HepG2 (cell line): Measurements from ENCODE around the gene MC3R. TPM values are rescaled to one million over a fixed set of nuclear protein-coding genes. Genes with fewer than 3 reads are reported as not detected.
A peak's percentile ranks its signal among the peaks of the same experiment; 100 is the strongest.

Experiments used
- ATAC-seq: fragments of 200-7000 bp; cut with Tn5 transposase; 3 replicates; pipeline ENCODE4 v1.9.1; 2020; ENCODE audit warnings: mild to moderate bottlenecking, moderate library complexity
- BruUV-seq: library from RNA; stranded (reverse); fragments of 400-500 nt; replicated peaks from 2 replicates; lab custom pipeline; 2021; lab: Mats Ljungman, UMichigan
- CTCF ChIA-PET: fragments of 300-600 bp; formaldehyde crosslinking; extraction: SDS; loops from one replicate; lab custom pipeline; 2021; ENCODE audit warnings: low total read pairs, inconsistent platforms, low intra/inter-chr PET ratio; lab: Yijun Ruan, JAX
- POLR2A ChIA-PET: fragments of 350-600 bp; sonication (Branson Sonifier 250); formaldehyde crosslinking; loops from one replicate; lab custom pipeline; 2020; ENCODE audit warnings: antibody characterized with exemption, inconsistent platforms; lab: Yijun Ruan, JAX
- DNase-seq: peaks from one replicate; pipeline ENCODE4 v3.0.0-alpha.2; 2015; ENCODE audit warnings: low spot score
- FAIRE-seq: peaks from 3 replicates; lab custom pipeline; 2011; peaks lifted over from hg19 to GRCh38; lab: Jason Lieb, UNC
- H2AFZ ChIP-seq: one replicate; pipeline ENCODE4 v1.6.1; 2011; ENCODE audit warnings: low read length, inconsistent platforms
- H3K27ac ChIP-seq: fragments of 300-600 bp; 3 replicates; pipeline ENCODE4 v1.8.0; 2011; ENCODE audit warnings: mixed run types, mild to moderate bottlenecking, mixed read lengths, low read length, inconsistent platforms; ENCODE audit not compliant: insufficient read depth; ENCODE audit errors: extremely low read length
- H3K27me3 ChIP-seq, 2 experiments: fragments of 200-600 bp in 1 of 2; 2 replicates in 1 of 2; 3 replicates in 1 of 2; pipeline versions ENCODE4 v1.6.0 to v1.8.0; 2011; ENCODE audit warnings: low read length in 2 of 2, mild to moderate bottlenecking in 2 of 2, moderate library complexity in 2 of 2, inconsistent platforms in 1 of 2; ENCODE audit not compliant: insufficient read depth in 2 of 2, control insufficient read depth in 1 of 2
- H3K36me3 ChIP-seq, 2 experiments: fragments of 200-600 bp in 1 of 2; replicated peaks in 1 of 2; 2 replicates in 1 of 2; 3 replicates in 1 of 2; pipeline versions ENCODE4 v1.5.1 to v1.8.0; 2011; ENCODE audit warnings: low read length in 2 of 2, inconsistent platforms in 1 of 2; ENCODE audit not compliant: insufficient read depth in 2 of 2, control insufficient read depth in 1 of 2
- H3K4me1 ChIP-seq: 2 replicates; pipeline ENCODE4 v1.5.1; 2012; ENCODE audit warnings: low read length, inconsistent platforms; ENCODE audit not compliant: insufficient read depth
- H3K4me2 ChIP-seq: 2 replicates; pipeline ENCODE4 v1.6.0; 2011; ENCODE audit warnings: low read depth, low read length, inconsistent platforms
- H3K4me3 ChIP-seq, 3 experiments: fragments of 200-600 bp in 1 of 3; sonication (generic), shearing (Covaris generic) in 1 of 3; replicated peaks in 1 of 3; 2 replicates each; pipeline ENCODE4 v1.5.1; 2011 to 2016; ENCODE audit warnings: low read length in 3 of 3, inconsistent platforms in 2 of 3, low read depth in 2 of 3, mild to moderate bottlenecking in 2 of 3, control low read depth in 1 of 3, mixed read lengths in 1 of 3; ENCODE audit not compliant: insufficient read depth in 1 of 3
- H3K79me2 ChIP-seq: one replicate; pipeline ENCODE4 v1.6.1; 2011; ENCODE audit warnings: low read length, inconsistent platforms; ENCODE audit not compliant: insufficient read depth
- H3K9ac ChIP-seq: 2 replicates; pipeline ENCODE4 v1.6.0; 2011; ENCODE audit warnings: mild to moderate bottlenecking, low read depth, low read length, inconsistent platforms; ENCODE audit not compliant: insufficient read depth
- H3K9me3 ChIP-seq: 2 replicates; pipeline ENCODE4 v1.5.1; 2012; ENCODE audit warnings: mild to moderate bottlenecking, low read length
- H4K20me1 ChIP-seq: 2 replicates; pipeline ENCODE4 v1.6.0; 2011; ENCODE audit warnings: inconsistent platforms, mild to moderate bottlenecking, low read length, moderate library complexity; ENCODE audit not compliant: insufficient read depth
- BRCA1 ChIP-seq: sonication (generic); formaldehyde crosslinking; IDR thresholded peaks from 2 replicates; pipeline ENCODE4 v1.4.0; 2020; ENCODE audit warnings: missing genetic modification reagents
- FOXO1 ChIP-seq: sonication (generic); formaldehyde crosslinking; IDR thresholded peaks from 2 replicates; pipeline ENCODE4 v1.4.0; 2020; ENCODE audit warnings: missing genetic modification reagents
- FUBP1 ChIP-seq: sonication (generic); formaldehyde crosslinking; IDR thresholded peaks from 2 replicates; pipeline ENCODE4 v1.5.1; 2020; ENCODE audit warnings: missing genetic modification reagents, mild to moderate bottlenecking, borderline replicate concordance
- LCORL ChIP-seq, 2 experiments: fragments of 450-650 bp in 1 of 2; sonication (generic) in 1 of 2; formaldehyde crosslinking in 1 of 2; IDR thresholded peaks; 2 replicates each; pipeline versions ENCODE4 v1.5.0 to v1.6.1; 2017 to 2020; ENCODE audit warnings: antibody characterized with exemption in 1 of 2, missing genetic modification reagents in 1 of 2
- PPARG ChIP-seq: conservative IDR thresholded peaks from 2 replicates; pipeline ENCODE4 v1.6.1; 2016; ENCODE audit warnings: missing biosample characterization, missing genetic modification reagents
- RAD51 ChIP-seq: fragments of 450-650 bp; IDR thresholded peaks from 2 replicates; pipeline ENCODE4 v1.6.1; 2016; ENCODE audit warnings: borderline replicate concordance
- SOX5 ChIP-seq: IDR thresholded peaks from 2 replicates; pipeline ENCODE4 v1.6.1; 2016; ENCODE audit warnings: borderline replicate concordance
- USF2 ChIP-seq, 2 experiments: sonication (generic) in 1 of 2; formaldehyde crosslinking in 1 of 2; IDR thresholded peaks; 2 replicates each; pipeline versions ENCODE4 v1.5.1 to v1.6.1; 2011 to 2020; ENCODE audit warnings: borderline replicate concordance in 1 of 2, low read depth in 1 of 2, low read length in 1 of 2, mild to moderate bottlenecking in 1 of 2, missing genetic modification reagents in 1 of 2, moderate library complexity in 1 of 2
- ZBTB3 ChIP-seq: sonication (generic); formaldehyde crosslinking; IDR thresholded peaks from 2 replicates; pipeline ENCODE4 v1.4.0; 2020; ENCODE audit warnings: low read depth, mild to moderate bottlenecking, moderate library complexity, missing genetic modification reagents, borderline replicate concordance
- ZBTB44 ChIP-seq: sonication (generic); formaldehyde crosslinking; IDR thresholded peaks from 2 replicates; pipeline ENCODE4 v1.4.0; 2020; ENCODE audit warnings: missing genetic modification reagents
- ZFP1 ChIP-seq: IDR thresholded peaks from 2 replicates; pipeline ENCODE4 v1.6.1; 2016
- ZKSCAN5 ChIP-seq: sonication (generic); formaldehyde crosslinking; IDR thresholded peaks from 2 replicates; pipeline ENCODE4 v1.5.1; 2020; ENCODE audit warnings: mild to moderate bottlenecking, missing genetic modification reagents
- ZMYM2 ChIP-seq: sonication (generic); formaldehyde crosslinking; IDR thresholded peaks from 2 replicates; pipeline ENCODE4 v1.8.0; 2022; ENCODE audit warnings: mild to moderate bottlenecking, missing genetic modification reagents
- ZNF124 ChIP-seq: sonication (generic); formaldehyde crosslinking; IDR thresholded peaks from 2 replicates; pipeline ENCODE4 v1.4.0; 2020; ENCODE audit warnings: missing genetic modification reagents
- ZNF235 ChIP-seq: sonication (generic); formaldehyde crosslinking; IDR thresholded peaks from 2 replicates; pipeline ENCODE4 v1.8.1; 2023; ENCODE audit warnings: mild to moderate bottlenecking, missing genetic modification reagents, borderline replicate concordance
- ZNF703 ChIP-seq: sonication (generic); formaldehyde crosslinking; IDR thresholded peaks from 2 replicates; pipeline ENCODE4 v1.5.1; 2020; ENCODE audit warnings: missing genetic modification reagents, mild to moderate bottlenecking, moderate library complexity, borderline replicate concordance
- ZNF839 ChIP-seq: sonication (generic); formaldehyde crosslinking; IDR thresholded peaks from 2 replicates; pipeline ENCODE4 v1.4.0; 2020; ENCODE audit warnings: missing genetic modification reagents, mild to moderate bottlenecking, borderline replicate concordance
- ZUFSP ChIP-seq: sonication (generic); formaldehyde crosslinking; IDR thresholded peaks from 2 replicates; pipeline ENCODE4 v1.9.0; 2021; ENCODE audit warnings: missing genetic modification reagents, mild to moderate bottlenecking, borderline replicate concordance
- WGBS: methylation state at CpG from one replicate; pipeline ENCODE4 v1.1.6; 2017; ENCODE audit warnings: low lambda C conversion rate; 5-methylcytosine and 5-hydroxymethylcytosine counted together
- in situ Hi-C: cut with HindIII; loops from 2 replicates; pipeline ENCODE4 v1.10.0; 2017; ENCODE audit warnings: low pct_unique_long_range_greater_than_20kb; ENCODE audit not compliant: extremely low pct_ligation_motif_present
- intact Hi-C: fragments of 100-400 bp; cut with micrococcal nuclease; formaldehyde crosslinking; loops from one replicate; pipeline ENCODE4 v1.10.0; 2022; ENCODE audit not compliant: unreplicated experiment
- polyA plus RNA-seq, 8 experiments: library from polyadenylated mRNA; depleted of rRNA in 3 of 8; stranded (reverse) in 7 of 8; unstranded in 1 of 8; fragments of >200 nt; fragmentation: Illumina TruSeq in 4 of 8; extraction: Trizol in 4 of 8; gene quantifications; 2 replicates each; pipeline versions ENCODE4 v1.2.1 to v1.2.3, GENCODE V29; 2011 to 2016; ENCODE audit warnings: low read depth in 4 of 8, missing spikeins in 1 of 8, mixed read lengths in 1 of 8; ENCODE audit not compliant: insufficient read depth in 1 of 8
- total RNA-seq, 5 experiments: library from RNA; depleted of rRNA; stranded (reverse); fragments of >200 nt; fragmentation: Illumina TruSeq; extraction: Trizol; gene quantifications; 2 replicates each; pipeline ENCODE4 v1.2.3, GENCODE V29; 2016; ENCODE audit warnings: low read depth in 1 of 5

MC3R gene
- total and polyA plus RNA-seq, 2 of the 13 experiments (the other 11 are each of a cell fraction or from before 2014, with no cell fraction given): not detected

- no peaks in the 10 kb centered on the region for H3K4me1 ChIP-seq
- H3K79me2 ChIP-seq: no peaks in the 10 kb centered on the region
- in situ Hi-C loops (no loop called here), intact Hi-C loops (no loop called here)
- POLR2A ChIA-PET: no interaction called here
- CTCF ChIA-PET: no interaction called here
- BruUV-seq: no TSS peak
- H3K4me3 ChIP-seq: no peak overlapping the region
- no peaks in the 10 kb centered on the region for H3K27me3 ChIP-seq
- ATAC-seq (no peak), DNase-seq (no peak), FAIRE-seq (no peak)
- peaks cover 37% of the 10 kb centered on the region for H3K9me3 ChIP-seq
- H3K9ac ChIP-seq: no peak overlapping the region
- no peaks in the 10 kb centered on the region for H3K36me3 ChIP-seq
- no peak overlapping the region for H3K4me2 ChIP-seq
- H3K27ac ChIP-seq: no peak overlapping the region
- H4K20me1 ChIP-seq: no peaks in the 10 kb centered on the region
- no peak overlapping the region for H2AFZ ChIP-seq
- 0% methylated on average over 3 of the region's 3 CpGs for WGBS
- TF ChIP-seq ZNF235 (CRISPR knock-in tag) (no peak), ZNF124 (CRISPR knock-in tag) (no peak), ZKSCAN5 (CRISPR knock-in tag) (no peak), SOX5 (no peak), FOXO1 (CRISPR knock-in tag) (no peak), ZNF703 (CRISPR knock-in tag) (no peak), ZNF839 (CRISPR knock-in tag) (no peak), ZBTB44 (CRISPR knock-in tag) (no peak), ZBTB3 (no peak), FUBP1 (CRISPR knock-in tag) (no peak), RAD51 (peak; percentile 92), LCORL (IDR thresholded peaks at IDR 0.05) (peak; percentile 21; the same call in 1 of the 2 replicates), LCORL (CRISPR knock-in tag; IDR thresholded peaks at IDR 0.05) (no peak), PPARG (no peak), ZMYM2 (CRISPR knock-in tag) (no peak), ZFP1 (CRISPR knock-in tag) (no peak), USF2 (IDR thresholded peaks at IDR 0.05; ENCODE audit: low read depth, low read length) (peak; percentile 71), USF2 (CRISPR knock-in tag; IDR thresholded peaks at IDR 0.05; ENCODE audit: borderline replicate concordance) (no peak), BRCA1 (CRISPR knock-in tag) (no peak), ZUFSP (CRISPR knock-in tag) (no peak)
Observed at GRCh38 chr20:56234110-56234509, 14.4 kb upstream of the MC3R start.
